Measurements from ENCODE around the gene TTC21B.

TTC21B gene

DNA sequence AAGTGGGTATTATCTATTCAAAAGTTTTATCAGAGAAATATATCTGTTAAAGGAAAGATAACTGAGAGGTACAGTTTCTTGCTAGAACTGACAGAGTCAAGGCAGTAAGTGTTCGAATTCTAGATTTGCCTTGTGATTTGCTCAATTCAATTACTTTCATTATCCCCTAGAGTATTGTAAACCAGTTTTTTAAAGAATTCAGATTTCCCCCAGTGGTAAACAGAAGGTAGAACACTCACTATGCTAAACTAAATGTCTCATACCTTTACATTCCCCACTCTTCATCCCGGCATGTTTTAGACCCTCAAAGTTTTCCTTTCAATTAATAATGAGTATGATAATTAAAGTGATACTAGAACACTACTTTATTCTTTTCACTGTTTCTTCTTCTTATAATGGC, 28.6 kb downstream of the TTC21B start:
- H3K4me3 ChIP-seq (ENCODE audit: low read depth, low read length), result no peak overlapping the region
- no peaks in the 10 kb centered on the region for H3K4me1 ChIP-seq (ENCODE audit: control insufficient read depth, insufficient read depth, low read length)
- H3K27ac ChIP-seq (ENCODE audit: extremely low read depth, low read depth, low read length), result no peak overlapping the region
- ChIA-PET POLR2A (no interaction called here), CTCF (no interaction called here)
- peaks cover 15 to 68% of the 10 kb centered on the region in 2 experiments for H3K36me3 ChIP-seq (ENCODE audit: control insufficient read depth in 2 of 2, insufficient read depth in 1 of 2, low read length in 2 of 2)
- H3K9me3 ChIP-seq (ENCODE audit: control insufficient read depth, insufficient read depth, low read depth, low read length), result no peaks in the 10 kb centered on the region
- no peak for TF ChIP-seq ZNF48 (tag by site-specific recombination; IDR thresholded peaks at IDR 0.05)
- TF ChIP-seq, protein P1, sequence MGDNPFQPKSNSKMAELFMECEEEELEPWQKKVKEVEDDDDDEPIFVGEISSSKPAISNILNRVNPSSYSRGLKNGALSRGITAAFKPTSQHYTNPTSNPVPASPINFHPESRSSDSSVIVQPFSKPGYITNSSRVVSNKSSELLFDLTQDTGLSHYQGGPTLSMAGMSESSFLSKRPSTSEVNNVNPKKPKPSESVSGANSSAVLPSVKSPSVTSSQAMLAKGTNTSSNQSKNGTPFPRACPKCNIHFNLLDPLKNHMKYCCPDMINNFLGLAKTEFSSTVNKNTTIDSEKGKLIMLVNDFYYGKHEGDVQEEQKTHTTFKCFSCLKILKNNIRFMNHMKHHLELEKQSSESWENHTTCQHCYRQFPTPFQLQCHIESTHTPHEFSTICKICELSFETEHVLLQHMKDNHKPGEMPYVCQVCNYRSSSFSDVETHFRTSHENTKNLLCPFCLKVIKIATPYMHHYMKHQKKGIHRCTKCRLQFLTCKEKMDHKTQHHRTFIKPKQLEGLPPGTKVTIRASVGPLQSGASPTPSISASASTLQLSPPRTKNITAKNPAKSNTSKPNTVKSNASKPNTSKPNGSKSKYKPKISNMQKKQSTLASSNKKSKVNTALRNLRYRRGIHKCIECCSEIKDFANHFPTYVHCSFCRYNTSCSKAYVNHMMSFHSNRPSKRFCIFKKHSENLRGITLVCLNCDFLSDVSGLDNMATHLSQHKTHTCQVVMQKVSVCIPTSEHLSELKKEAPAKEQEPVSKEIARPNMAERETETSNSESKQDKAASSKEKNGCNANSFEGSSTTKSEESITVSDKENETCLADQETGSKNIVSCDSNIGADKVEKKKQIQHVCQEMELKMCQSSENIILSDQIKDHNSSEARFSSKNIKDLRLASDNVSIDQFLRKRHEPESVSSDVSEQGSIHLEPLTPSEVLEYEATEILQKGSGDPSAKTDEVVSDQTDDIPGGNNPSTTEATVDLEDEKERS (tag by site-specific recombination; IDR thresholded peaks at IDR 0.05), result no peak
- TF ChIP-seq ZNF776 (tag by site-specific recombination; IDR thresholded peaks at IDR 0.05; ENCODE audit: borderline replicate concordance), result no peak
- TF ChIP-seq ZNF521 (tag by site-specific recombination; IDR thresholded peaks at IDR 0.05), result no peak
- no peak for TF ChIP-seq ZNF112 (tag by site-specific recombination; IDR thresholded peaks at IDR 0.05)
- TF ChIP-seq, protein P2, sequence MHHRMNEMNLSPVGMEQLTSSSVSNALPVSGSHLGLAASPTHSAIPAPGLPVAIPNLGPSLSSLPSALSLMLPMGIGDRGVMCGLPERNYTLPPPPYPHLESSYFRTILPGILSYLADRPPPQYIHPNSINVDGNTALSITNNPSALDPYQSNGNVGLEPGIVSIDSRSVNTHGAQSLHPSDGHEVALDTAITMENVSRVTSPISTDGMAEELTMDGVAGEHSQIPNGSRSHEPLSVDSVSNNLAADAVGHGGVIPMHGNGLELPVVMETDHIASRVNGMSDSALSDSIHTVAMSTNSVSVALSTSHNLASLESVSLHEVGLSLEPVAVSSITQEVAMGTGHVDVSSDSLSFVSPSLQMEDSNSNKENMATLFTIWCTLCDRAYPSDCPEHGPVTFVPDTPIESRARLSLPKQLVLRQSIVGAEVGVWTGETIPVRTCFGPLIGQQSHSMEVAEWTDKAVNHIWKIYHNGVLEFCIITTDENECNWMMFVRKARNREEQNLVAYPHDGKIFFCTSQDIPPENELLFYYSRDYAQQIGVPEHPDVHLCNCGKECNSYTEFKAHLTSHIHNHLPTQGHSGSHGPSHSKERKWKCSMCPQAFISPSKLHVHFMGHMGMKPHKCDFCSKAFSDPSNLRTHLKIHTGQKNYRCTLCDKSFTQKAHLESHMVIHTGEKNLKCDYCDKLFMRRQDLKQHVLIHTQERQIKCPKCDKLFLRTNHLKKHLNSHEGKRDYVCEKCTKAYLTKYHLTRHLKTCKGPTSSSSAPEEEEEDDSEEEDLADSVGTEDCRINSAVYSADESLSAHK (tag by site-specific recombination; IDR thresholded peaks at IDR 0.05), result no peak
- no peak for TF ChIP-seq YY1 (tag by site-specific recombination; IDR thresholded peaks at IDR 0.05)
- TF ChIP-seq ZNF501 (tag by site-specific recombination; IDR thresholded peaks at IDR 0.05), result no peak
- no peak for TF ChIP-seq ZNF549 (tag by site-specific recombination; IDR thresholded peaks at IDR 0.05)
- TF ChIP-seq, protein P3, sequence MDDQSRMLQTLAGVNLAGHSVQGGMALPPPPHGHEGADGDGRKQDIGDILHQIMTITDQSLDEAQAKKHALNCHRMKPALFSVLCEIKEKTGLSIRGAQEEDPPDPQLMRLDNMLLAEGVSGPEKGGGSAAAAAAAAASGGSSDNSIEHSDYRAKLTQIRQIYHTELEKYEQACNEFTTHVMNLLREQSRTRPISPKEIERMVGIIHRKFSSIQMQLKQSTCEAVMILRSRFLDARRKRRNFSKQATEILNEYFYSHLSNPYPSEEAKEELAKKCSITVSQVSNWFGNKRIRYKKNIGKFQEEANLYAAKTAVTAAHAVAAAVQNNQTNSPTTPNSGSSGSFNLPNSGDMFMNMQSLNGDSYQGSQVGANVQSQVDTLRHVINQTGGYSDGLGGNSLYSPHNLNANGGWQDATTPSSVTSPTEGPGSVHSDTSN (CRISPR knock-in tag; IDR thresholded peaks at IDR 0.05), result no peak
- TF ChIP-seq ZNF223 (tag by site-specific recombination; IDR thresholded peaks at IDR 0.05), result no peak
- TF ChIP-seq, protein P4, sequence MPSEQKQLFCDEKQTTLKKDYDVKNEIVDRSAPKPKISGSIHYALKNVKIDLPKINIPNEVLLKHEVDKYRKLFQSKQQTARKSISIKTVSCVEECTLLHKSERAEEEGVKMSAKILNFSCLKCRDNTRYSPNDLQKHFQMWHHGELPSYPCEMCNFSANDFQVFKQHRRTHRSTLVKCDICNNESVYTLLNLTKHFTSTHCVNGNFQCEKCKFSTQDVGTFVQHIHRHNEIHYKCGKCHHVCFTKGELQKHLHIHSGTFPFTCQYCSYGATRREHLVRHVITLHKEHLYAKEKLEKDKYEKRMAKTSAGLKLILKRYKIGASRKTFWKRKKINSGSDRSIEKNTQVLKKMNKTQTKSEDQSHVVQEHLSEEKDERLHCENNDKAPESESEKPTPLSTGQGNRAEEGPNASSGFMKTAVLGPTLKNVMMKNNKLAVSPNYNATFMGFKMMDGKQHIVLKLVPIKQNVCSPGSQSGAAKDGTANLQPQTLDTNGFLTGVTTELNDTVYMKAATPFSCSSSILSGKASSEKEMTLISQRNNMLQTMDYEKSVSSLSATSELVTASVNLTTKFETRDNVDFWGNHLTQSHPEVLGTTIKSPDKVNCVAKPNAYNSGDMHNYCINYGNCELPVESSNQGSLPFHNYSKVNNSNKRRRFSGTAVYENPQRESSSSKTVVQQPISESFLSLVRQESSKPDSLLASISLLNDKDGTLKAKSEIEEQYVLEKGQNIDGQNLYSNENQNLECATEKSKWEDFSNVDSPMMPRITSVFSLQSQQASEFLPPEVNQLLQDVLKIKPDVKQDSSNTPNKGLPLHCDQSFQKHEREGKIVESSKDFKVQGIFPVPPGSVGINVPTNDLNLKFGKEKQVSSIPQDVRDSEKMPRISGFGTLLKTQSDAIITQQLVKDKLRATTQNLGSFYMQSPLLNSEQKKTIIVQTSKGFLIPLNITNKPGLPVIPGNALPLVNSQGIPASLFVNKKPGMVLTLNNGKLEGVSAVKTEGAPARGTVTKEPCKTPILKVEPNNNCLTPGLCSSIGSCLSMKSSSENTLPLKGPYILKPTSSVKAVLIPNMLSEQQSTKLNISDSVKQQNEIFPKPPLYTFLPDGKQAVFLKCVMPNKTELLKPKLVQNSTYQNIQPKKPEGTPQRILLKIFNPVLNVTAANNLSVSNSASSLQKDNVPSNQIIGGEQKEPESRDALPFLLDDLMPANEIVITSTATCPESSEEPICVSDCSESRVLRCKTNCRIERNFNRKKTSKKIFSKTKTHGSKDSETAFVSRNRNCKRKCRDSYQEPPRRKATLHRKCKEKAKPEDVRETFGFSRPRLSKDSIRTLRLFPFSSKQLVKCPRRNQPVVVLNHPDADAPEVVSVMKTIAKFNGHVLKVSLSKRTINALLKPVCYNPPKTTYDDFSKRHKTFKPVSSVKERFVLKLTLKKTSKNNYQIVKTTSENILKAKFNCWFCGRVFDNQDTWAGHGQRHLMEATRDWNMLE (tag by site-specific recombination; conservative IDR thresholded peaks at IDR 0.05; ENCODE audit: low read depth), result no peak
- no peak for TF ChIP-seq ZFHX2 (tag by site-specific recombination; conservative IDR thresholded peaks at IDR 0.05)
- TF ChIP-seq, protein P5, sequence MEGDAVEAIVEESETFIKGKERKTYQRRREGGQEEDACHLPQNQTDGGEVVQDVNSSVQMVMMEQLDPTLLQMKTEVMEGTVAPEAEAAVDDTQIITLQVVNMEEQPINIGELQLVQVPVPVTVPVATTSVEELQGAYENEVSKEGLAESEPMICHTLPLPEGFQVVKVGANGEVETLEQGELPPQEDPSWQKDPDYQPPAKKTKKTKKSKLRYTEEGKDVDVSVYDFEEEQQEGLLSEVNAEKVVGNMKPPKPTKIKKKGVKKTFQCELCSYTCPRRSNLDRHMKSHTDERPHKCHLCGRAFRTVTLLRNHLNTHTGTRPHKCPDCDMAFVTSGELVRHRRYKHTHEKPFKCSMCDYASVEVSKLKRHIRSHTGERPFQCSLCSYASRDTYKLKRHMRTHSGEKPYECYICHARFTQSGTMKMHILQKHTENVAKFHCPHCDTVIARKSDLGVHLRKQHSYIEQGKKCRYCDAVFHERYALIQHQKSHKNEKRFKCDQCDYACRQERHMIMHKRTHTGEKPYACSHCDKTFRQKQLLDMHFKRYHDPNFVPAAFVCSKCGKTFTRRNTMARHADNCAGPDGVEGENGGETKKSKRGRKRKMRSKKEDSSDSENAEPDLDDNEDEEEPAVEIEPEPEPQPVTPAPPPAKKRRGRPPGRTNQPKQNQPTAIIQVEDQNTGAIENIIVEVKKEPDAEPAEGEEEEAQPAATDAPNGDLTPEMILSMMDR (tag by site-specific recombination; IDR thresholded peaks at IDR 0.05), result no peak
- no peak for TF ChIP-seq HOXD13 (CRISPR knock-in tag; IDR thresholded peaks at IDR 0.05; ENCODE audit: borderline replicate concordance)
- no peak for TF ChIP-seq ZNF555 (tag by site-specific recombination; conservative IDR thresholded peaks at IDR 0.05)
- TF ChIP-seq, protein P6, sequence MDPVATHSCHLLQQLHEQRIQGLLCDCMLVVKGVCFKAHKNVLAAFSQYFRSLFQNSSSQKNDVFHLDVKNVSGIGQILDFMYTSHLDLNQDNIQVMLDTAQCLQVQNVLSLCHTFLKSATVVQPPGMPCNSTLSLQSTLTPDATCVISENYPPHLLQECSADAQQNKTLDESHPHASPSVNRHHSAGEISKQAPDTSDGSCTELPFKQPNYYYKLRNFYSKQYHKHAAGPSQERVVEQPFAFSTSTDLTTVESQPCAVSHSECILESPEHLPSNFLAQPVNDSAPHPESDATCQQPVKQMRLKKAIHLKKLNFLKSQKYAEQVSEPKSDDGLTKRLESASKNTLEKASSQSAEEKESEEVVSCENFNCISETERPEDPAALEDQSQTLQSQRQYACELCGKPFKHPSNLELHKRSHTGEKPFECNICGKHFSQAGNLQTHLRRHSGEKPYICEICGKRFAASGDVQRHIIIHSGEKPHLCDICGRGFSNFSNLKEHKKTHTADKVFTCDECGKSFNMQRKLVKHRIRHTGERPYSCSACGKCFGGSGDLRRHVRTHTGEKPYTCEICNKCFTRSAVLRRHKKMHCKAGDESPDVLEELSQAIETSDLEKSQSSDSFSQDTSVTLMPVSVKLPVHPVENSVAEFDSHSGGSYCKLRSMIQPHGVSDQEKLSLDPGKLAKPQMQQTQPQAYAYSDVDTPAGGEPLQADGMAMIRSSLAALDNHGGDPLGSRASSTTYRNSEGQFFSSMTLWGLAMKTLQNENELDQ (tag by site-specific recombination; IDR thresholded peaks at IDR 0.05; ENCODE audit: low read depth), result no peak
- TF ChIP-seq ZNF658 (tag by site-specific recombination; IDR thresholded peaks at IDR 0.05), result no peak
- TF ChIP-seq ZNF24 (tag by site-specific recombination; IDR thresholded peaks at IDR 0.05), result no peak
- TF ChIP-seq ZFP37 (tag by site-specific recombination; IDR thresholded peaks at IDR 0.05), result no peak
